Measurements from ENCODE around the gene SENP6. TPM values are rescaled to one million over a fixed set of nuclear protein-coding genes. Genes with fewer than 3 reads are reported as not detected.
"Not testable (repeated sequence)": the region's sequence is repeated elsewhere in the genome, so short reads cannot be mapped to it uniquely, and the experiment has no call there.

The SENP6 gene
- polyA plus RNA-seq (2014; cell fraction: cytosol; rRNA removed): 44.3 and 59.4 TPM in 2 replicates
- polyA plus RNA-seq (2014; cell fraction: nucleus; rRNA removed): 95.6 and 123 TPM in 2 replicates

DNA sequence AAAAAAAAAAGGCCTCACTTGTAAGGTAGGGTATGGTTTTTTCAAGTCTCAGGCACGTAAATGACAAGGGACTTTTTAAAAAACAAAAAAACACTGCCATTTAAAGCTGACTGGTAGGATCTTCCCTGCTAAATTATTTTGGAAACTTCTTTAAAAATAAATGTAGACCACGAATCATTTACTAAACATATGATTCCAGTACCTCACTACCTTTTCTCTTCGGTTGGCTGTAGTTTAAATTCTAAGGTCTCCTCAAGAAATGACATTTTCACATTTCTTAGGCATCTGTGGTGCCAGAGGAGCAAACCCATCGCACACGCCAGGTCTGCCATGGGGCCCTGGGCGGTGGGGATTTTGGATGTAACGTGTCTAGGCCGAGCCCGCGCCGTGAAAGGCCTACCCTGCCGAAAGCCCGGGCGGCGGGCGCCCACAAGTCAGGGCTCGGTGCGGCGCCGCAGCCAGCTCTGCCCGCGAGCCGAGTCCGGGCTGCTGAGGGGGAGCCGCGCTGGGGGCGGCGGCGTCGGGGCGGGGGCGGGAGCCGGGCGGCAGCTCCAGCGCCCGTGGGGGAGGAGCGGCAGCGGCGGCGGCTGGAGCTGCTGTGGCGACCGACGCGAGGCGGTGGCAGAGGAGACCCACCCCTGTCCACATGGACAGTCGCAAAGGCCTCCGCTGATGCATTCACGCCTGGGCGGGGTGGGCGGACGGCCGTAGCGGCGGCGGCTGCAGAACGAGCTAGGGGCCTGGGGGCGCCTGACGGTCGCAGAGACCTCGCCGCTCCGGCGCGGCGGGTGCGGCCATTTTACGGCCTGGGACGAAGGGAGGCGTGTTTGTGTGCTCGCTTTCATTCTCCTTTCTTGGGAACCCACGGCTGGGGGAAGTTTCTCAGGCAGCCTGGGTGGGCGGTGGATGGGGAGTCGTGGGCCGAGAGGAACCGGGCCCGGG, at the start of gene SENP6:
Gene SENP6, plus strand, starts transcription at position 577 of the 942 bp plus-strand sequence. CDS start 645 bp downstream, outside the sequence.
- DNase-seq (ENCODE audit: low spot score): peak; percentile 88

GRCh38 chr6:75556240-75556639, 45.4 kb upstream of the SENP6 start:
- peak; percentile 35 for DNase-seq (ENCODE audit: low spot score)

GRCh38 chr6:75557068-75557467, 44.6 kb upstream of the SENP6 start:
- peak; percentile 92 for DNase-seq (ENCODE audit: low spot score)

DNA sequence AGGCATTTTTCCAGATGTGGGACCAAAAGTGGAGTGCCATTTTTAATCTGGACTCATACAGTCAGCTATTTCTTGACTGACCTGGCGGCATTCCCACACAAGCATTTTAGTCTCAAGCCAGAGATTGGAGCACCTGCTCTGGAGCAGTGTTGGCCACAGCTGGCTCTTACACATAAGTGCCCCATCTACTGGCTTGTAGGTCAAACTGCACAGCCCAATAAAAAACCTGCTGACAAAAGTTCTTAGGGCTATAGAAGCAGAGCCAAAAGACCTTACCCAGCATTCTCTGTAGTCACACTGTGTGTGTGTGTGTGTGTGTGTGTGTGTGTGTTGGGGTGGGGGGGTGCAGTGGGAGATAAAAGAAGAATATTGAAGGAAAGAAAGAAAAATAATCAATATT, 38.6 kb upstream of the SENP6 start:
- DNase-seq (ENCODE audit: low spot score): peak; percentile 32

DNA sequence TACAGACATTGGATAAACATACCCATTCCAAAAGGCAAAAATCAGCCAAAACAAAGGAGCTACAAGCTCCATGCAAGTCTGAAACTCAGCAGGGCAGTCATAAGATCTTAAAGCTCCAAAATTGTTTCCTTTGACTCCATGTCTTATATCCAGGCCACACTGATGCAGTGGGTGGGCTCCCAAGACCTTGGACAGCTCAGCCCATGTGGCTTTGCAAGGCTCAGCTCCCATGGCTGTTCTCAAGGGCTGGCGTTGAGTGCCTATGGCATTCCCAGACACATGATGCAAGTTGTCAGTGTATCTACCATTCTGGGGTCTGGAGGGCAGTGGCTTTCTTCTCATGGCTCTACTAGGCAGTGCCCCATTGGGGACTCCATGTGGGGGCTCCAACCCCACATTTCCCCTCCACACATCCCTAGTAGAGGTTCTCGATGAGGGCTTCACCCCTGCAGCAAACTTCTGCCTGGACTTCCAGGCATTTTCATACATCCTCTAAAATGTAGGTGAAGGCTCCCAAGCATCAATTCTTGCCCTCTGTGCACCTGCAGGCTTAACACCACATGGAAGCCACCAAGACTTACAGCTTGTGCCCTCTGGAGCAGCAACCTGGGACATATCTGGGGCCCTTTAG, 35.4 kb upstream of the SENP6 start:
- no peak for DNase-seq (ENCODE audit: low spot score)

- DNase-seq (ENCODE audit: low spot score): no peak
Observed at GRCh38 chr6:75568100-75568499, 33.6 kb upstream of the SENP6 start.

GRCh38 chr6:75568965-75569364, 32.7 kb upstream of the SENP6 start:
- DNase-seq (ENCODE audit: low spot score): no peak

DNA sequence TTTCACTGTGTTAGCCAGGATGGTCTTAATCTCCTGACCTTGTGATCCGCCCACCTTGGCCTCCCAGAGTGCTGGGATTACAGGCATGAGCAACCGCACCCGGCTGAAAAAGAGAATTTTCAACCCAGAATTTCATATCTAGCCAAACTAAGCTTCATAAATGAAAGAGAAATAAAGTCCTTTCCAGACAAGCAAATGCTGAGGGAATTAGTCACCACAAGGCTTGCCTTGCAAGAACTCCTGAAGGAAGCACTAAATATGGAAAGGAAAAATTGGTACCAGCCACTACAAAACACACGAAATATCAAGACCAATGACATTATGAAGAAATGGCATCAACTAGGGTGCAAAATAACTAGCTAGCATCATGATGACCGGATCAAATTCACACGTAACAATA, 31.0 kb upstream of the SENP6 start:
- not testable (repeated sequence) for DNase-seq (ENCODE audit: low spot score)

DNA sequence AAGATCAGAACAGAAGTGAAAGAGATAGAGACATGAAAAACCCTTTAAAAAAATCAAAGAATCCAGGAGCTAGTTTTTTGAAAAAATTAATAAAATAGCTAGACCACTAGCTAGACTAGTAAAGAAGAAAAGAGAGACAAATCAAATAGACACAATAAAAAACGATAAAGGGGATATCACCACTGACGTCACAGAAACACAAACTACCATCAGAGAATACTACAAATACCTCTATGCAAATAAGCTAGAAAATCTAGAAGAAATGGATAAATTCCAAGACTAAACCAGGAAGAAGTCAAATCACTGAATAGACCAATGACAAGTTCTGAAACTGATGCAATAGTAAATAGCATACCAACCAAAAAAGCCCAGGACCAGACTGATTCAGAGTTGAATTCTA, 29.6 kb upstream of the SENP6 start:
- no peak for DNase-seq (ENCODE audit: low spot score)

GRCh38 chr6:75579951-75580350, 21.7 kb upstream of the SENP6 start:
- DNase-seq (ENCODE audit: low spot score): no peak

- no peak for DNase-seq (ENCODE audit: low spot score)
Observed at GRCh38 chr6:75581231-75581630, 20.4 kb upstream of the SENP6 start.

DNA sequence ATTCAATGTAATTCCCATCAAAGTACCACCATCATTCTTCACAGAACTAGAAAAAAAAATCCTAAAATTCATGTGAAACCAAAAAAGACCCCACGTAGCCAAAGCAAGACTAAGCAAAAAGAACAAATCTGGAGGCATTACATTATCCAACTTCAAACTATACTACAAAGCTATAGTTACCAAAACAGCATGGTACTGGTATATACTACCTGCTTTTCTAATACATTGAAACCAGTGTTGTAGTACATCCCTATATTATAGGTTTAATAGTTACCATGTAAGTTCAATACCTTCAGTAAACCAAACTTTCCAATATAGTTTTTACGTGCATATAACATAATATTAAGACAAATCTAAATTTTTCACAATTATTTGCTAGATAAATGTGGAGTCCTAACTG, 17.1 kb upstream of the SENP6 start:
- not testable (repeated sequence) for DNase-seq (ENCODE audit: low spot score)

DNA sequence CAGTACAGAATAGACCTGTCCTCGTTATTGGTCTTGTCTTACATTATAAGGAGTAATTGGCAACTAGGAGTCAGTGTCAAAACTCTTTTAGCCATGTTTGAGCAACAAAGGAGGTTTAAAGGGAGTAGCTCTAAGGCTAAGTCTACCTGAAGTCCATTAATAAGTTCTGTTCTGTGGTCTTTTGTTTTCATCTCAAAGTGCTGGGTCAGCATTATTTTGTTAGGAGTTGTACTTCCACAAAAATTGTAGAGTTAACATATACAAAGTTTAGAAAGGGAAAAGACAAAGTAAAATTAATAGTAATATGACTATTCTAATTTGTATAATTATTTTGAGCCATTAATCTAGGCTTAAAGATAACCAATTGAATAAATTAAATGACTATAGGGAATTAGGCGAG, 12.7 kb upstream of the SENP6 start:
- no peak for DNase-seq (ENCODE audit: low spot score)

- no peak for DNase-seq (ENCODE audit: low spot score)
Observed at GRCh38 chr6:75590370-75590769, 11.3 kb upstream of the SENP6 start.

DNA sequence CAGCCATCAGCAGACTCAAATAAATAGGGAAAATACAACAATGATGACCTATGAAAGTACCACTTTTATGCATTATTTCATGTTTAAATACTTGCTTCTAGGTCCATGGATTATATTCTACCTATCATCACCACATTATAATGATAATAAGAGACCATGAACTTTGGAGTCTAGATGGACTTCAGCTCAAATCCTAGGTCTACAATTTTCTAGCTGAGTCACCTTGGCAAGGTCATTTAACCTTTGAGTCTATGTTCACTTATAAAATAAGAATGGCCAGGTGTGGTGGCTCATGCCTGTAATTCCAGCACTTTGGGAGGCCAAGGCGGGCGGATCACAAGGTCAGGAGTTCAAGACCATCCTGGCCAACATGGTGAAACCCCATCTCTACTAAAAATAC, 5.3 kb upstream of the SENP6 start:
- not testable (repeated sequence) for DNase-seq (ENCODE audit: low spot score)

- no peak for DNase-seq (ENCODE audit: low spot score)
Observed at GRCh38 chr6:75600768-75601167, 912 bp upstream of the SENP6 start.

- peak; percentile 52 for DNase-seq (ENCODE audit: low spot score)
Observed at GRCh38 chr6:75602246-75603105, 796 bp downstream of the SENP6 start.

- DNase-seq (ENCODE audit: low spot score): no peak
Observed at GRCh38 chr6:75603106-75603420, 1.4 kb downstream of the SENP6 start.

DNA sequence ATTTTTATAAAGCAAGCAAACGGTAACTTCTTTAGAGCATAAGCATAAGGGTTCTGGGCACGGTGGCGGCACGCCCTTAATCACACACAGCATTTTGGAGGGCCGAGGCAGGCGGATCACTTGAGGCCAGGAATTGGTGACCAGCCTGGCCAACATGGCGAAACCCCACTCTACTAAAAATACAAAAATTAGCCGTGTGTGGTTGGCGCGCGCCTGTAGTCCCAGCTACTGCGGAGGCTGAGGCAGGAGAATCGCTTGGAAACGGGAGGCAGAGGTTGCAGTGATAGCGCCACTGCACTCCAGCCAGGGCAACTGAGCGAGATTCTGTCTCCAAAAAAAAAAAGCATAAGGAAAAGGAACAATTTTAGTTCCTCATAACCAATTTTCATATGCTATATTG, 2.6 kb downstream of the SENP6 start:
- DNase-seq (ENCODE audit: low spot score): no peak

DNA sequence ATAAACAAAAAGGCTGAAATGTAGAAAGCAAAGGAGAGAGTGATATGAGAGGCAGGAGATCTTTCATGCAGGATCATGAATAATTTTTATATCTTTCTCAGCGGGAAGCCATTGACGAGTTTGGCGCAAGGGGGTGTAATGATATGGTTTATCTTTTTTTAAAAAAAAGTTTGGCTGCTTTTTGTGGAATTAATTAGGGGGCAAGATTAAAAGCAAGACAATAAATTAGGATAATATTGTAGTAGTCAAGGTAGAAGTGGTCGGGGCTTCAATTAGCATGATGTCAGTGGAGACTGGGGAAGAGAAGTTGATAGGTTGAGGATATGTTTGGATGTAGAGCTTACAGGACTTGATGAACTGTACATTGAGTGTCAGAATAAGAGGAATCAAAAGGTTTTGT, 4.0 kb downstream of the SENP6 start:
- DNase-seq (ENCODE audit: low spot score): no peak

DNA sequence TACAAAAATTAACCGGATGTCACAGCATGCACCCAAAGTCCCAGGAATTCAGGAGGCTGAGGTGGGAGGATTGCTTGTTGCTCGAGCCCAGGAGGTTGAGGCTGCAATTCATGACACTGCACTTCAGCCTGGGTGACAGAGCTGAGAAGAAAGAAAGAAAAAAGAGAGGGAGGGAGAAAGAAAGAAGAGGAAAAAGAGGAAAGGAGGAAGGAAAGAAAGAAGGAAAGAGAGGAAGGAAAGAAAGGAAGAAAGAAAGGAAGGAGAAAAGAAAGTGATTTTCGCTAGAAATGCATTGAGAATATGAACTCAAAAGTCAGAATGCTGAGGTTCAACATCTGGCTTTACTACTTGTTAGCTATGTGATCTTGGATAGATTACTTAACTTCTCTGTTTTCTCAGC, 6.6 kb downstream of the SENP6 start:
- DNase-seq (ENCODE audit: low spot score): no peak

- DNase-seq (ENCODE audit: low spot score): no peak
Observed at GRCh38 chr6:75608956-75609533, 7.4 kb downstream of the SENP6 start.
